Vagina (tissue), 2 donors: ENCODE data around the gene AKR1D1.

Experiments used
- POLR2A ChIP-seq, 2 donors: fragments of 450-650 bp; IDR thresholded peaks; one replicate each; pipeline ENCODE4 v1.6.1; 2017; ENCODE audit warnings: antibody characterized with exemption in 2 of 2, mild to moderate bottlenecking in 2 of 2, moderate library complexity in 2 of 2
- POLR2AphosphoS5 ChIP-seq, 2 donors: sonication (generic); formaldehyde crosslinking; IDR thresholded peaks; one replicate each; pipeline ENCODE4 v1.9.0; 2017; ENCODE audit warnings: antibody characterized with exemption in 2 of 2, mild to moderate bottlenecking in 2 of 2, low read depth in 1 of 2; ENCODE audit not compliant: insufficient read depth in 1 of 2
- TF ChIP-seq, protein P1 (sequence below), 3 experiments: fragments of 450-650 bp in 2 of 3; fragments of 200-600 bp in 1 of 3; sonication (generic) in 1 of 3; IDR thresholded peaks; one replicate each; pipeline ENCODE4 v1.5.1; 2017 to 2019; ENCODE audit warnings: antibody characterized with exemption in 3 of 3, mild to moderate bottlenecking in 2 of 3, moderate library complexity in 2 of 3

GRCh38 chr7:138099813-138100212 lies 23.6 kb downstream of the AKR1D1 start:
- TF ChIP-seq POLR2AphosphoS5 (IDR thresholded peaks at IDR 0.05; ENCODE audit: insufficient read depth in 1 of 2, low read depth in 1 of 2) = no peak
- TF ChIP-seq, protein P1, sequence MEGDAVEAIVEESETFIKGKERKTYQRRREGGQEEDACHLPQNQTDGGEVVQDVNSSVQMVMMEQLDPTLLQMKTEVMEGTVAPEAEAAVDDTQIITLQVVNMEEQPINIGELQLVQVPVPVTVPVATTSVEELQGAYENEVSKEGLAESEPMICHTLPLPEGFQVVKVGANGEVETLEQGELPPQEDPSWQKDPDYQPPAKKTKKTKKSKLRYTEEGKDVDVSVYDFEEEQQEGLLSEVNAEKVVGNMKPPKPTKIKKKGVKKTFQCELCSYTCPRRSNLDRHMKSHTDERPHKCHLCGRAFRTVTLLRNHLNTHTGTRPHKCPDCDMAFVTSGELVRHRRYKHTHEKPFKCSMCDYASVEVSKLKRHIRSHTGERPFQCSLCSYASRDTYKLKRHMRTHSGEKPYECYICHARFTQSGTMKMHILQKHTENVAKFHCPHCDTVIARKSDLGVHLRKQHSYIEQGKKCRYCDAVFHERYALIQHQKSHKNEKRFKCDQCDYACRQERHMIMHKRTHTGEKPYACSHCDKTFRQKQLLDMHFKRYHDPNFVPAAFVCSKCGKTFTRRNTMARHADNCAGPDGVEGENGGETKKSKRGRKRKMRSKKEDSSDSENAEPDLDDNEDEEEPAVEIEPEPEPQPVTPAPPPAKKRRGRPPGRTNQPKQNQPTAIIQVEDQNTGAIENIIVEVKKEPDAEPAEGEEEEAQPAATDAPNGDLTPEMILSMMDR (IDR thresholded peaks at IDR 0.05) = no peak
- TF ChIP-seq POLR2A (IDR thresholded peaks at IDR 0.05) = no peak
